Upper lobe of left lung (tissue), 4 donors: ENCODE measurements around the gene DLL4.

Experiments used
- POLR2A ChIP-seq, 4 donors: fragments of 450-650 bp; IDR thresholded peaks; one replicate each; pipeline ENCODE4 v1.5.1; 2016 to 2017; ENCODE audit warnings: antibody characterized with exemption in 4 of 4, mild to moderate bottlenecking in 2 of 4
- TF ChIP-seq, protein P1 (sequence below), 6 experiments: fragments of 450-650 bp in 4 of 6; fragments of 200-600 bp in 2 of 6; sonication (generic) in 2 of 6; IDR thresholded peaks; one replicate each; pipeline ENCODE4 v1.5.1; 2016 to 2019; ENCODE audit warnings: antibody characterized with exemption in 6 of 6

- TF ChIP-seq, protein P1, sequence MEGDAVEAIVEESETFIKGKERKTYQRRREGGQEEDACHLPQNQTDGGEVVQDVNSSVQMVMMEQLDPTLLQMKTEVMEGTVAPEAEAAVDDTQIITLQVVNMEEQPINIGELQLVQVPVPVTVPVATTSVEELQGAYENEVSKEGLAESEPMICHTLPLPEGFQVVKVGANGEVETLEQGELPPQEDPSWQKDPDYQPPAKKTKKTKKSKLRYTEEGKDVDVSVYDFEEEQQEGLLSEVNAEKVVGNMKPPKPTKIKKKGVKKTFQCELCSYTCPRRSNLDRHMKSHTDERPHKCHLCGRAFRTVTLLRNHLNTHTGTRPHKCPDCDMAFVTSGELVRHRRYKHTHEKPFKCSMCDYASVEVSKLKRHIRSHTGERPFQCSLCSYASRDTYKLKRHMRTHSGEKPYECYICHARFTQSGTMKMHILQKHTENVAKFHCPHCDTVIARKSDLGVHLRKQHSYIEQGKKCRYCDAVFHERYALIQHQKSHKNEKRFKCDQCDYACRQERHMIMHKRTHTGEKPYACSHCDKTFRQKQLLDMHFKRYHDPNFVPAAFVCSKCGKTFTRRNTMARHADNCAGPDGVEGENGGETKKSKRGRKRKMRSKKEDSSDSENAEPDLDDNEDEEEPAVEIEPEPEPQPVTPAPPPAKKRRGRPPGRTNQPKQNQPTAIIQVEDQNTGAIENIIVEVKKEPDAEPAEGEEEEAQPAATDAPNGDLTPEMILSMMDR (IDR thresholded peaks at IDR 0.05), result no peak
- TF ChIP-seq POLR2A (IDR thresholded peaks at IDR 0.05), result no peak
Measured at GRCh38 chr15:40951764-40952163, 22.6 kb downstream of the DLL4 start.
